Vagina (tissue), 2 donors: ENCODE results near the gene ARID5A. TPM values are rescaled to one million over a fixed set of nuclear protein-coding genes. Genes with fewer than 3 reads are reported as not detected.

ENCODE experiments used
- DNase-seq, 2 donors: peaks; one replicate each; pipeline ENCODE4 v3.0.0-alpha.2; 2017; ENCODE audit errors: extremely low spot score in 2 of 2
- H3K27ac ChIP-seq: fragments of 200-600 bp; sonication (generic); one replicate; pipeline ENCODE4 v1.5.1; 2019
- H3K27me3 ChIP-seq: fragments of 200-600 bp; sonication (generic); one replicate; pipeline ENCODE4 v1.5.1; 2019
- H3K36me3 ChIP-seq, 2 donors: fragments of 200-600 bp; sonication (generic); one replicate each; pipeline ENCODE4 v1.5.1; 2017 to 2019
- H3K4me1 ChIP-seq: fragments of 200-600 bp; sonication (generic); one replicate; pipeline ENCODE4 v1.5.1; 2019
- H3K4me3 ChIP-seq, 2 donors: fragments of 200-600 bp; sonication (generic); 1 replicate in 1 of 2; 2 replicates in 1 of 2; pipeline ENCODE4 v1.5.1; 2016 to 2019
- H3K9me3 ChIP-seq: fragments of 200-600 bp; sonication (generic); one replicate; pipeline ENCODE4 v1.5.1; 2019
- CTCF ChIP-seq, 3 experiments: fragments of 450-650 bp in 2 of 3; fragments of 200-600 bp in 1 of 3; sonication (generic) in 1 of 3; IDR thresholded peaks; one replicate each; pipeline ENCODE4 v1.5.1; 2017 to 2019; ENCODE audit warnings: antibody characterized with exemption in 3 of 3, mild to moderate bottlenecking in 2 of 3, moderate library complexity in 2 of 3
- POLR2A ChIP-seq, 2 donors: fragments of 450-650 bp; IDR thresholded peaks; one replicate each; pipeline ENCODE4 v1.6.1; 2017; ENCODE audit warnings: antibody characterized with exemption in 2 of 2, mild to moderate bottlenecking in 2 of 2, moderate library complexity in 2 of 2
- POLR2AphosphoS5 ChIP-seq, 2 donors: sonication (generic); formaldehyde crosslinking; IDR thresholded peaks; one replicate each; pipeline ENCODE4 v1.9.0; 2017; ENCODE audit warnings: antibody characterized with exemption in 2 of 2, mild to moderate bottlenecking in 2 of 2, low read depth in 1 of 2; ENCODE audit not compliant: insufficient read depth in 1 of 2
- intact Hi-C: fragments of 100-400 bp; cut with DNase I; formaldehyde crosslinking; loops from one replicate; pipeline ENCODE4 v1.15.1; 2023
- total RNA-seq: library from RNA; depleted of rRNA; stranded (reverse); fragments of >200 nt; gene quantifications from one replicate; pipeline ENCODE4 v1.2.3, GENCODE V29; 2016

The ARID5A gene
- total RNA-seq, 1 donor from 2014 or later: 34.1 TPM

GRCh38 chr2:96539215-96539920, 2.8 kb downstream of the ARID5A start:
- intact Hi-C loops: loop anchor here (5.0 to 10.0 kb wide), 2 partner anchors 95 to 223 kb away; partner anchors contain the start of genes CNNM4 and KANSL3
- TF ChIP-seq POLR2AphosphoS5 (IDR thresholded peaks at IDR 0.05; ENCODE audit: insufficient read depth in 1 of 2, low read depth in 1 of 2) (no peak), POLR2A (IDR thresholded peaks at IDR 0.05) (no peak), CTCF (IDR thresholded peaks at IDR 0.05) (no peak)

GRCh38 chr2:96540136-96540535, 3.6 kb downstream of the ARID5A start:
- Histone ChIP-seq H3K27ac (peak overlapping the region; percentile 98), H3K4me3 (no peak overlapping the region), H3K9me3 (no peaks in the 10 kb centered on the region), H3K4me1 (peaks cover 66% of the 10 kb centered on the region), H3K36me3 (no peaks in the 10 kb centered on the region), H3K27me3 (no peaks in the 10 kb centered on the region)
- no peak for TF ChIP-seq POLR2AphosphoS5 (IDR thresholded peaks at IDR 0.05; ENCODE audit: insufficient read depth in 1 of 2, low read depth in 1 of 2)
- TF ChIP-seq CTCF (IDR thresholded peaks at IDR 0.05): no peak
- no peak for TF ChIP-seq POLR2A (IDR thresholded peaks at IDR 0.05)
- intact Hi-C loops: no loop called here
- DNase-seq: peak in 1 of 2 donors; percentile 86

More at GRCh38 chr2:96539215-96539920, 2.8 kb downstream of the ARID5A start:
- Histone ChIP-seq H3K9me3 (no peaks in the 10 kb centered on the region), H3K36me3 (no peaks in the 10 kb centered on the region), H3K27ac (peak overlapping the region; percentile 98), H3K27me3 (no peaks in the 10 kb centered on the region), H3K4me1 (peaks cover 74% of the 10 kb centered on the region), H3K4me3 (peak overlapping the region; percentile 82 to 93)
- DNase-seq: peak in 1 of 2 donors; percentile 84

GRCh38 chr2:96541398-96542152, 5.0 kb downstream of the ARID5A start:
- Histone ChIP-seq H3K27ac (peak overlapping the region; percentile 42), H3K4me3 (no peak overlapping the region), H3K9me3 (no peaks in the 10 kb centered on the region), H3K27me3 (no peaks in the 10 kb centered on the region), H3K4me1 (peaks cover 59% of the 10 kb centered on the region), H3K36me3 (no peaks in the 10 kb centered on the region)
- DNase-seq: no peak
- no peak for TF ChIP-seq POLR2AphosphoS5 (IDR thresholded peaks at IDR 0.05; ENCODE audit: insufficient read depth in 1 of 2, low read depth in 1 of 2)
- no peak for TF ChIP-seq POLR2A (IDR thresholded peaks at IDR 0.05)
- TF ChIP-seq CTCF (IDR thresholded peaks at IDR 0.05): no peak
- intact Hi-C loops: no loop called here

- intact Hi-C loops: no loop called here
- Histone ChIP-seq H3K36me3 (no peaks in the 10 kb centered on the region), H3K9me3 (no peaks in the 10 kb centered on the region), H3K27ac (peak overlapping the region; percentile 42), H3K4me3 (no peak overlapping the region), H3K27me3 (no peaks in the 10 kb centered on the region), H3K4me1 (peaks cover 65% of the 10 kb centered on the region)
- DNase-seq: peak in 1 of 2 donors; percentile 76
- TF ChIP-seq POLR2AphosphoS5 (IDR thresholded peaks at IDR 0.05; ENCODE audit: insufficient read depth in 1 of 2, low read depth in 1 of 2): no peak
- no peak for TF ChIP-seq CTCF (IDR thresholded peaks at IDR 0.05)
- TF ChIP-seq POLR2A (IDR thresholded peaks at IDR 0.05): no peak
These were observed 5.9 kb downstream of the ARID5A start for GRCh38 chr2:96542357-96542977.
